H9 (cell line): ENCODE results near the gene SATB2. TPM values are rescaled to one million over a fixed set of nuclear protein-coding genes. Genes with fewer than 3 reads are reported as not detected.

ENCODE experiments used
- DNase-seq: peaks from one replicate; pipeline ENCODE4 v3.0.0-alpha.2; 2017
- H2AFZ ChIP-seq: one replicate; pipeline ENCODE4 v1.6.1; 2013; ENCODE audit warnings: mild to moderate bottlenecking, low read length, control low read depth, moderate library complexity
- H2AK5ac ChIP-seq: 2 replicates; pipeline ENCODE4 v1.6.1; 2013; ENCODE audit warnings: low read length, control low read depth, mixed read lengths; ENCODE audit not compliant: insufficient read length
- H2BK120ac ChIP-seq: one replicate; pipeline ENCODE4 v1.6.1; 2013; ENCODE audit warnings: low read depth, mild to moderate bottlenecking, low read length, control low read depth, inconsistent platforms; ENCODE audit not compliant: poor library complexity, severe bottlenecking
- H2BK12ac ChIP-seq: 2 replicates; pipeline ENCODE4 v1.6.1; 2013; ENCODE audit warnings: low read length, control low read depth, mixed read lengths, low read depth; ENCODE audit not compliant: insufficient read length
- H2BK15ac ChIP-seq: 2 replicates; pipeline ENCODE4 v1.6.1; 2013; ENCODE audit warnings: low read depth, low read length, control low read depth
- H2BK20ac ChIP-seq: one replicate; pipeline ENCODE4 v1.6.1; 2013; ENCODE audit warnings: low read depth, mild to moderate bottlenecking, low read length, control low read depth, inconsistent platforms; ENCODE audit not compliant: poor library complexity, severe bottlenecking
- H2BK5ac ChIP-seq: 2 replicates; pipeline ENCODE4 v1.6.1; 2013; ENCODE audit warnings: low read length, control low read depth, mixed read lengths; ENCODE audit not compliant: insufficient read length
- H3K14ac ChIP-seq: 2 replicates; pipeline ENCODE4 v1.6.1; 2013; ENCODE audit warnings: low read length, control low read depth; ENCODE audit not compliant: insufficient read depth
- H3K18ac ChIP-seq: 2 replicates; pipeline ENCODE4 v1.6.1; 2013; ENCODE audit warnings: low read depth, mild to moderate bottlenecking, mixed read lengths, low read length, control low read depth; ENCODE audit not compliant: insufficient read length
- H3K23ac ChIP-seq: 2 replicates; pipeline ENCODE4 v1.6.1; 2013; ENCODE audit warnings: low read length, control low read depth, mixed read lengths, low read depth; ENCODE audit not compliant: insufficient read length
- H3K23me2 ChIP-seq: 2 replicates; pipeline ENCODE4 v1.6.1; 2013; ENCODE audit warnings: low read depth, mild to moderate bottlenecking, mixed read lengths, low read length, control low read depth; ENCODE audit not compliant: insufficient read length, poor library complexity, severe bottlenecking
- H3K27ac ChIP-seq: 2 replicates; pipeline ENCODE4 v1.5.1; 2013; ENCODE audit warnings: low read length, control low read depth, mixed read lengths, low read depth; ENCODE audit not compliant: insufficient read length
- H3K27me3 ChIP-seq: 2 replicates; pipeline ENCODE4 v1.6.1; 2013; ENCODE audit warnings: low read length, control low read depth, inconsistent platforms; ENCODE audit not compliant: insufficient read depth
- H3K4ac ChIP-seq: 2 replicates; pipeline ENCODE4 v1.6.1; 2013; ENCODE audit warnings: low read depth, mild to moderate bottlenecking, control low read depth, inconsistent platforms, low read length, moderate library complexity
- H3K4me1 ChIP-seq: 2 replicates; pipeline ENCODE4 v1.6.1; 2013; ENCODE audit warnings: low read length, control low read depth, inconsistent platforms; ENCODE audit not compliant: insufficient read depth
- H3K4me2 ChIP-seq: 2 replicates; pipeline ENCODE4 v1.6.1; 2013; ENCODE audit warnings: low read length, control low read depth, mixed read lengths; ENCODE audit not compliant: insufficient read length, insufficient read depth
- H3K56ac ChIP-seq: 2 replicates; pipeline ENCODE4 v1.6.1; 2013; ENCODE audit warnings: low read depth, mild to moderate bottlenecking, mixed read lengths, low read length, control low read depth; ENCODE audit not compliant: insufficient read length
- H3K79me1 ChIP-seq: 2 replicates; pipeline ENCODE4 v1.6.1; 2013; ENCODE audit warnings: low read depth, mild to moderate bottlenecking, moderate library complexity, low read length, control low read depth, inconsistent platforms; ENCODE audit not compliant: insufficient read depth, poor library complexity, severe bottlenecking
- H3K79me2 ChIP-seq: 2 replicates; pipeline ENCODE4 v1.6.1; 2013; ENCODE audit warnings: low read length, control low read depth, inconsistent platforms; ENCODE audit not compliant: insufficient read depth
- H3K9ac ChIP-seq: 2 replicates; pipeline ENCODE4 v1.6.1; 2013; ENCODE audit warnings: low read length, control low read depth, mixed read lengths; ENCODE audit not compliant: insufficient read length; ENCODE audit errors: extremely low read depth
- H3K9me3 ChIP-seq: one replicate; pipeline ENCODE4 v1.6.1; 2013; ENCODE audit warnings: low read depth, low read length, inconsistent platforms; ENCODE audit not compliant: control insufficient read depth
- H3T11ph ChIP-seq: one replicate; pipeline ENCODE4 v1.6.1; 2013; ENCODE audit warnings: mild to moderate bottlenecking, low read length, control low read depth, inconsistent platforms
- H4K20me1 ChIP-seq: one replicate; pipeline ENCODE4 v1.6.1; 2013; ENCODE audit not compliant: control insufficient read depth, insufficient read length, insufficient read depth
- H4K5ac ChIP-seq: 2 replicates; pipeline ENCODE4 v1.6.1; 2013; ENCODE audit warnings: low read depth, mild to moderate bottlenecking, mixed read lengths, low read length, control low read depth; ENCODE audit not compliant: insufficient read length
- H4K8ac ChIP-seq: replicated peaks from 2 replicates; pipeline ENCODE4 v1.6.1; 2013; ENCODE audit warnings: low read length, control low read depth, mixed read lengths, low read depth; ENCODE audit not compliant: insufficient read length
- H4K91ac ChIP-seq: 2 replicates; pipeline ENCODE4 v1.6.1; 2013; ENCODE audit warnings: low read depth, mild to moderate bottlenecking, moderate library complexity, mixed read lengths, low read length, control low read depth; ENCODE audit not compliant: insufficient read length
- H3K27ac Mint-ChIP-seq, 3 experiments: 2 replicates in 2 of 3; 3 replicates in 1 of 3; pipeline ENCODE4 v1.8.0; 2020 to 2021; ENCODE audit warnings: mixed read lengths in 3 of 3, mild to moderate bottlenecking in 1 of 3, moderate library complexity in 1 of 3
- H3K27me3 Mint-ChIP-seq: 2 replicates; pipeline ENCODE4 v1.8.0; 2021; ENCODE audit warnings: low read depth, mild to moderate bottlenecking, moderate library complexity, mixed read lengths
- H3K36me3 Mint-ChIP-seq, 3 experiments: 2 replicates in 2 of 3; 3 replicates in 1 of 3; pipeline ENCODE4 v1.8.0; 2020 to 2021; ENCODE audit warnings: low read depth in 3 of 3, mixed read lengths in 3 of 3; ENCODE audit not compliant: insufficient read depth in 1 of 3
- H3K4me1 Mint-ChIP-seq, 2 experiments: 2 replicates each; pipeline ENCODE4 v1.8.0; 2020; ENCODE audit warnings: mixed read lengths in 2 of 2
- H3K4me3 Mint-ChIP-seq, 2 experiments: 2 replicates in 1 of 2; 3 replicates in 1 of 2; pipeline ENCODE4 v1.8.0; 2020 to 2021; ENCODE audit warnings: mild to moderate bottlenecking in 2 of 2, mixed read lengths in 2 of 2, moderate library complexity in 1 of 2
- H3K9me3 Mint-ChIP-seq, 2 experiments: 2 replicates in 1 of 2; 3 replicates in 1 of 2; pipeline ENCODE4 v1.8.0; 2020; ENCODE audit warnings: mild to moderate bottlenecking in 2 of 2, mixed read lengths in 2 of 2, moderate library complexity in 1 of 2
- CTCF ChIP-seq: fragments of 200-600 bp; sonication (generic); conservative IDR thresholded peaks from 3 replicates; pipeline ENCODE4 v1.8.0; 2021; ENCODE audit warnings: antibody characterized with exemption, mild to moderate bottlenecking
- WGBS: extraction: QIAGEN DNeasy Blood & Tissue Kit; methylation state at CpG from one replicate; pipeline ENCODE4 v1.1.7; 2013; ENCODE audit warnings: missing lambda C conversion rate, low lambda C conversion rate, mixed read lengths; ENCODE audit not compliant: insufficient read length; ENCODE audit errors: extremely low coverage; 5-methylcytosine and 5-hydroxymethylcytosine counted together
- total RNA-seq: library from RNA; stranded (reverse); gene quantifications from 2 replicates; pipeline ENCODE4 v1.2.1, GENCODE V29; 2021

Gene SATB2
- total RNA-seq, 1 experiment from 2014 or later, result 23.8 TPM

GRCh38 chr2:199458009-199458805 is 468 bp upstream of the SATB2 start:
- Histone ChIP-seq H3K18ac (no peak overlapping the region), H4K91ac (no peak overlapping the region), H2AFZ (no peak overlapping the region), H2BK12ac (no peak overlapping the region), H2AK5ac (no peak overlapping the region), H4K5ac (no peak overlapping the region), H3K27ac (no peak overlapping the region), H3K9ac (no peak overlapping the region), H3K23me2 (peaks cover 34% of the 10 kb centered on the region), H2BK15ac (no peak overlapping the region), H4K20me1 (no peaks in the 10 kb centered on the region), H2BK120ac (no peak overlapping the region), H3K4me2 (peak overlapping the region; percentile 92), H2BK5ac (no peak overlapping the region), H4K8ac (no peak overlapping the region), H3K56ac (no peak overlapping the region), H2BK20ac (no peak overlapping the region), H3K79me2 (no peaks in the 10 kb centered on the region), H3K27me3 (peaks cover 9% of the 10 kb centered on the region; the same call in 1 of the 2 replicates), H3K4me1 (no peaks in the 10 kb centered on the region), H3T11ph (no peak overlapping the region), H3K4ac (no peak overlapping the region), H3K79me1 (no peaks in the 10 kb centered on the region), H3K14ac (0 out of 2 replicates have a peak overlapping the region, but pooled peaks have one; percentile 3), H3K23ac (no peak overlapping the region), H3K9me3 (no peaks in the 10 kb centered on the region)
- Mint-ChIP-seq H3K4me1 (peaks cover 28 to 32% of the 10 kb centered on the region in 2 experiments), H3K27me3 (peaks cover 49% of the 10 kb centered on the region), H3K36me3 (peaks cover 0 to 1% (median 0%) of the 10 kb centered on the region in 3 experiments; a peak in 2 of 7 replicates), H3K9me3 (no peaks in the 10 kb centered on the region; a peak in 1 of 5 replicates), H3K4me3 (peak overlapping the region; percentile 86 to 95), H3K27ac (no peak overlapping the region)
- no peak for TF ChIP-seq CTCF
- peak; percentile 64 for DNase-seq
- WGBS, result no CpG with 5 or more reads among the region's 75 CpGs
